T-helper 2 cell (primary cell): Measurements from ENCODE around the gene STAP2.

Experiments used
- DNase-seq, 5 experiments: peaks; one replicate each; pipeline versions ENCODE4 v3.0.0 to v3.0.0-alpha.2; 2012 to 2022

STAP2 gene

DNA sequence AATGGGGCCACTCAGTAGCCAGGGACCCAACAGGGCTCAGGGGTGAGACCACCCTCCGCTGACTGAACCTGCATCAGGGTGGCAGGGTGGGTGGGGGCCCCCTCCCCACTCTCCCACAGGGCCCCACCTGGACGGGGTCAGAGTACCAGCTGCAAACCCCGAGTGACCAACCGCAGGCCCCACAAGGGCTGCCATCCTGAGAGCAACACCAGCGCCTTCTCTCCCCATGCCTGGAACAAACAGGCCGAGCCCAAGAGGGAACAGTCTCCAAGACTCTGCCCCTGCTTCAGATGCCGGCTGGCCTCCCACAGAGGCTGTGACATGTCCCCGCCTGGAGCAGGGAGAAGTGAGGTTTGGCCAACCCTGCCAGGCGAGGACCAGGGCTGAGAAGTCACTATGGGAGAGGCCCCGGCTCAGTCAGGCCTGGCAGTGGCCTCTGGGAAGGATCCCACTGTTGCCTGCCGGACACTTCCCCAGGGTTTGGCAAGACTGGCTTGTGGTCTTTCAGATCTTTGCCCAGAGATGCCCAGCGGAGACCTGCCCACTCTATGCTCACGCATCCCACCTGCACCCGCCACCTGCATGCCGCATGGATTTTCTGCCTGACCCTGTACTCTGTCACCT, 31.9 kb upstream of the STAP2 start:
- no peak for DNase-seq

- DNase-seq: peak; percentile 36 to 86 (median 65)
Measured at GRCh38 chr19:4369888-4370260, 31.2 kb upstream of the STAP2 start.

- DNase-seq: peak; percentile 27 to 87 (median 67)
Measured at GRCh38 chr19:4369109-4369887, 30.7 kb upstream of the STAP2 start.

- no peak for DNase-seq
Measured at GRCh38 chr19:4368128-4368820, 29.6 kb upstream of the STAP2 start.

DNA sequence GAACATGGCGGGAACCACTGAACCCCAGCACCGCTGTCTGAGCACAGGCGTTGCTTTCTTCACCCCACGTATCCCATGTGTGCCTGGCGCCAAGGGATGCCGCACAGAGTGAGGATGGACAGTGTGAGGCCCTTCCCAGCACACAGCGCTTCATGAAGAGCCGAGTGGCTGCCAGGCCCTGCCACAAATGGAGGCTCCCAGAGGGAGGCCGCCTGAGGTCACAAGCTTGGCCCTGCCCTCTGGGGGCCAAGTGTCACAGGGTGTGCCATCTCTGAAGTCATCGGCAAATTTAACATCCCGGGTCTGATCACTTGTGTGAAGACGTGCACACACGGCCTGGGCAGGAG, 29.1 kb upstream of the STAP2 start:
- no peak for DNase-seq

GRCh38 chr19:4367336-4367723, 28.7 kb upstream of the STAP2 start:
- no peak for DNase-seq

GRCh38 chr19:4366666-4367335, 28.2 kb upstream of the STAP2 start:
- no peak for DNase-seq

GRCh38 chr19:4365791-4366665, 27.4 kb upstream of the STAP2 start:
- no peak for DNase-seq

GRCh38 chr19:4365341-4365740, 26.7 kb upstream of the STAP2 start:
- no peak for DNase-seq

GRCh38 chr19:4363571-4364304, 25.1 kb upstream of the STAP2 start:
- no peak for DNase-seq

- no peak for DNase-seq
Measured at GRCh38 chr19:4362831-4363545, 24.4 kb upstream of the STAP2 start.

DNA sequence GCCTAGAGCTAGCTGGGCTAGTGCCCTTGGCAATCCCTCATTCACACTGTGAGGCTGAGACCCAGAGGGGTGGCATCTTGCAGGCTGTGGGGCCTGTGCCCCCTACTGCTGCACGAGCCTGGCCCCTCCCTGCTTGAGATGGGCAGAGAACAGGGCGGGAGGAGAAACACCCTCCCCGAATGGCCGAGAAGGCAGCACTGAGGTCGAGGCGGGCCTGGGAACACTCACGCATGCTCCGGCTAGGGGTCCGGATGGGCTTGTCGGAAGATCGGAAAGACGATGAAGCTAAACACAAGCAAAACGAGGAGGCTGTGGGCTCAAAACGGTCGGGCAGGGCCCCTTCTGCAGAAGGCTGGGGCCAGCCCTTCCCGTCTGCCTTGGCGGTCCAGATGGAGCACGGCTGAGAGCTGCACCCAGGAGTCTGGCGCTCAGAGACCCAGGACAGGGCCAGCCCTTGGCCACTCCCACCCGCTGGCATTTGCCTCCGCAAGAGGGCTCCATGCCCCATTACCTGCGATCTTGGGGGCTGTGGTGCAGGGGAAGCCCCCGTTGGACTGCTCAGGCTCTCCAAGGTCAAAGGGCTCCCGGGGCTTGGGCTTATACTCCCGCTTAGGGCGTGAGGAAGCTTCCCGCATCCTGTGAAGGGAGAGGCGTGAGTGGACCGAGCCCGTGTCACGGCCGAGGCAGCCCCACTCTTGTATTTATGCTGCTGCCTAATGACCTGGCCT, 23.6 kb upstream of the STAP2 start:
- DNase-seq: no peak

DNA sequence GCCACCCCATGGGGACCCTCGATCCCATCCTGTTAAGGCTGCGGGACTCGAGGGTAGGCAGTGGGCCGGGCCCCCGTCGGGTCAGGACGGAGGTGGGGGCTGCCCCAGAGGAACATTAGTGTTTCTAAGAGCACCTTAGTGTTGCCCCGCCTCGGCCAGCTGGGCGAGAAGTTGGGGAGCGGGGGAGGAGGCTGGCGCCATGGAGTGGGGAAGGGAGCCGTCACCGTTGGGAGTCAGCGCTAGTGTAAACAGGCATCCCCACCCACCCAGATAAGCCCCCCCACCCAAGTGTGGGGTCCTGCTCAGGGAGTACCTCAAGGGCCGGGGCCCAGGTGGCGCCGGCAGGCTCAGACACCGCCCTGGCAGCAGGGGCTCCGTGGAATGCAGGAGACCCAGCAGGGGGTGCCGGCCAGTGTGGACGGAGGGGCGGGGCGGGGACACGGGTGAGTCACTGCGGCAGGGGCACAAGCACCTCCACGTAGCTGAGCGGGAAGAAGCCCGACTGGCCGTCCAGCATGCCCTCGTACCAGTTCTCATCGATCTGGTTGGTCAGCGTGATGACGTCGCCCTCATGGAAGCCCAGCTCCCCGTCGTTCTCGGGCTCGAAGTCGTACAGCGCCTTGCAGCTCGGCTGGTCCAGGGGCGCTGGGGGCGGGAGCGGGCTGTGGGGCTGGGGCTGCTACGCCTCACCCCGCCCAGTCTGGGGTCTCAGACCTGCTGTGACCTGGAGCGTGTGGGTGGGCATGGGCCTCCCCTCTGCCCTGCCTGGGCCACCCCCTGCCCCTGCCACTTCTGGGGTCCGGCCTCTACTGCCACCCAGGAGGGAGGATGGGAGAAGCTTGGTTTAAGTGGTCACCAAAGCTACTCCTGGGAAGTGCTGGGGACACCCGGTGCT, 22.8 kb upstream of the STAP2 start:
- no peak for DNase-seq

- no peak for DNase-seq
Measured at GRCh38 chr19:4360641-4361151, 22.1 kb upstream of the STAP2 start.

DNA sequence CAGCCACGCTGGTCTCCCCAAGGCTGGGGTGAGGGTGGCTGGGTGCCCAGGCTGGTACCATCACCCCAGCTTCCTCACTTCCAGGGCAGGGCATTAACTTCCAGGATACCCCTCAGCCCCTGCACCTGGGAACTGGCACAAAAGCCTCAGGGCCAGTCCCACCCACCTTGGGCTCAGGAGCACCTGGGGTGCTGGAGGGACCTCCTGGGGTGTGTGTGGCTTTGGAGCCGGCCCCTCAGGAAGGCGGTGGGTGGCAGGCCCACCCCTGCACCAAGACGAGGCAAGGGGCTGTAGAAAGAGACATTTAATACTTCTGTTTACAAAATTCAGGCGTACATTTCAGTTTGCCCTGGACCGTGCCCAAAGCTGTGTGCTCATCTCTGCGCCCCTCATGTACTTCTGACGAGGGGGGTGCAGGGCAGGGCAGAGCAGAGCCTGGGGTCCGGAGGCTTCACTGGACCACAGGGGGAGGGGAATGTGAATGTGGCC, 21.5 kb upstream of the STAP2 start:
- no peak for DNase-seq

- no peak for DNase-seq
Measured at GRCh38 chr19:4359627-4360000, 21.0 kb upstream of the STAP2 start.

DNA sequence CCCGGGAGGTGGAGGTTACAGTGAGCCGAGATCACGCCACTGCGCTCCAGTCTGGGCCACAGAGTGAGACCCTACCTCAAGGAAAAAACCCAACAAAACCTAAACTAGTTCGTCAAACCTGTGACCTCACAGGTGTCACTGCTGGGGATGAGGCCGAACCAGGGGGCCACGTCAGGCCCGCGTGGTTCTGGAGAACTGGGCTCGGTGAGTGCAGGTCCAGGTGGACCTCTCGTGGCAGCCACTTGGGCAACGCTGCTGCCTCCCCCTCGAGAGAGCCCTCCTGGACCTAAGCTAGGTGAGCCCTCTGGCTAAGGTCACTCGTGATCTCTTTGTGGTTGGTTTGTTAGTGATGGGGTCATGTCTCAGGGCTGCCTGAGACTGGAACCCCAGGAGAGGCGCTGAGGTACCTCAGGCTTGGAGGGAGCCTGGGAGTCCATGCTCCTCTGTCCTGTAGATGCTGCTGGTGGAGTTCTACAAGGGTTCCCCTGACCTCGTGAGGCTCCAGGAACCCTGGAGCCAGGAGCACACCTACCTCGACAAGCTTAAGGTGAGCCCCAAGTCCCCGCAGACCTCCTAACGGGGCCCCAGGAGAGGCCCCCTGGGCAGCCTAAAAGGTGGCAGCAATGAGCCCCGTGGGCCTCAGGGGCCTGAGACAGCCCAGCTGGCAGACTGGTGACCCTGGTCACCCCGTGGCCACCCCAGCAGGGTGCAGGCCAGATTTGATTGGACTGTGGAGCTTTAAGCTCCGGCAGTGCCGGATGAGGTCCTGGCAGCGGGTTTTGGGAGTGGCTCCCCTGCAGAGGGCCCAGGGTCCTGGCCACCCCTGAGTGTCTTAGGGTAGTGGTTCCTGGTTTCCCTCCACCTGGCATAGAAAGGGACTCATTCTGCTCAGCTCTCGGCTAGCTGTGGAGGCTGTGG, 20.3 kb upstream of the STAP2 start:
- DNase-seq: no peak

GRCh38 chr19:4357921-4358326, 19.3 kb upstream of the STAP2 start:
- DNase-seq: no peak
